Breast epithelium (tissue), 3 donors: Measurements from ENCODE around the gene MDK.

ENCODE experiments used
- POLR2A ChIP-seq: fragments of 450-650 bp; IDR thresholded peaks from one replicate; pipeline ENCODE4 v1.6.1; 2016; ENCODE audit warnings: antibody characterized with exemption, mild to moderate bottlenecking, moderate library complexity
- TF ChIP-seq, protein P1 (sequence below), 3 donors: fragments of 450-650 bp; IDR thresholded peaks; one replicate each; pipeline ENCODE4 v1.5.1; 2016 to 2017; ENCODE audit warnings: antibody characterized with exemption in 3 of 3, mild to moderate bottlenecking in 3 of 3, moderate library complexity in 3 of 3

DNA sequence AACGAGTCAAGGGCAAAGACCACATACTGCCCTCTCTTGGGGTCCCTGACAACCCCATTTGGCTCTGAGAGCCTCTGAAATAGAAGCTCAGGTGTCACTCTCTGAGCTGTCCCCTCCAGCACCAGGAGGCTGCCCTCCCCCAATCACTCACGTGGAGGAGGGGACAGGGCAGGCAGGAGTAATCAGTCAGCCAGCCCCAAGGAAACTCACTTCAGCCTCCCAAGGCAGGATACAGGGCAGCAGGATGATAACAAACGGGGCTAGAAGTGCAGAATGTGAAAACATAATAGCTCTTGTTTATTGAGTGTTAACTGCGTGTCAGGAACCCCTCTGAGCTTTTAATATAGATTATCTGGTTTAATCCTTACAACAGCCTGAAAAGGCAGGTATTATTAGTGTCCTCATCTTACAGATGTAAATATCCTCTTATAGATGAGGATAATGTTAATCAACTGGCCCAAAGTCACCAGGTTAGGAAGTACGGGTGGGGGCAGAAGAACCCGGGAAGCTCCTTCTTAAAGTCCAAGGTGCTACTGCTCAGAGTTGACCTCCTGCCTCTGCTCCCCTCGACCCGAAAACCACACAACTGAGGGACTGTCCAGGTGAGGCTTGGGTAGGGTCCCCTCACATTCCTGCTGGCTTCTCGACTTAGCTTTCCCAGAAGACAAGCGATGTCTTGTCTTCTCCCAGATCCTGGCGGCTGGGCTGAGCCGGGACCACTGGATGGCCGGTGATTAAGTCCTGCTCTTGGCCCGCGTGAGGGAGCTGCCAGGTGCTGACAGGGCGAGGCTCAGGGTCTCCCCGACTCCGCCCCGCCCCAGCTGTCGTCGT is 7.4 kb downstream of the MDK start:
- TF ChIP-seq, protein P1, sequence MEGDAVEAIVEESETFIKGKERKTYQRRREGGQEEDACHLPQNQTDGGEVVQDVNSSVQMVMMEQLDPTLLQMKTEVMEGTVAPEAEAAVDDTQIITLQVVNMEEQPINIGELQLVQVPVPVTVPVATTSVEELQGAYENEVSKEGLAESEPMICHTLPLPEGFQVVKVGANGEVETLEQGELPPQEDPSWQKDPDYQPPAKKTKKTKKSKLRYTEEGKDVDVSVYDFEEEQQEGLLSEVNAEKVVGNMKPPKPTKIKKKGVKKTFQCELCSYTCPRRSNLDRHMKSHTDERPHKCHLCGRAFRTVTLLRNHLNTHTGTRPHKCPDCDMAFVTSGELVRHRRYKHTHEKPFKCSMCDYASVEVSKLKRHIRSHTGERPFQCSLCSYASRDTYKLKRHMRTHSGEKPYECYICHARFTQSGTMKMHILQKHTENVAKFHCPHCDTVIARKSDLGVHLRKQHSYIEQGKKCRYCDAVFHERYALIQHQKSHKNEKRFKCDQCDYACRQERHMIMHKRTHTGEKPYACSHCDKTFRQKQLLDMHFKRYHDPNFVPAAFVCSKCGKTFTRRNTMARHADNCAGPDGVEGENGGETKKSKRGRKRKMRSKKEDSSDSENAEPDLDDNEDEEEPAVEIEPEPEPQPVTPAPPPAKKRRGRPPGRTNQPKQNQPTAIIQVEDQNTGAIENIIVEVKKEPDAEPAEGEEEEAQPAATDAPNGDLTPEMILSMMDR (IDR thresholded peaks at IDR 0.05): no peak
- TF ChIP-seq POLR2A: no peak
